GM23248 (cell line): ENCODE measurements around the gene ASXL3.

Experiments used
- EZH2 ChIP-seq: fragments of 200-600 bp; sonication (generic); IDR thresholded peaks from 2 replicates; pipeline ENCODE4 v1.6.1; 2018; ENCODE audit warnings: antibody characterized with exemption, mild to moderate bottlenecking; ENCODE audit not compliant: insufficient read depth, poor library complexity, severe bottlenecking
- EZH2phosphoT487 ChIP-seq: fragments of 200-600 bp; sonication (generic); IDR thresholded peaks from 2 replicates; pipeline ENCODE4 v1.6.1; 2018; ENCODE audit warnings: antibody characterized with exemption, moderate library complexity, mild to moderate bottlenecking, low read depth; ENCODE audit not compliant: insufficient read depth

DNA sequence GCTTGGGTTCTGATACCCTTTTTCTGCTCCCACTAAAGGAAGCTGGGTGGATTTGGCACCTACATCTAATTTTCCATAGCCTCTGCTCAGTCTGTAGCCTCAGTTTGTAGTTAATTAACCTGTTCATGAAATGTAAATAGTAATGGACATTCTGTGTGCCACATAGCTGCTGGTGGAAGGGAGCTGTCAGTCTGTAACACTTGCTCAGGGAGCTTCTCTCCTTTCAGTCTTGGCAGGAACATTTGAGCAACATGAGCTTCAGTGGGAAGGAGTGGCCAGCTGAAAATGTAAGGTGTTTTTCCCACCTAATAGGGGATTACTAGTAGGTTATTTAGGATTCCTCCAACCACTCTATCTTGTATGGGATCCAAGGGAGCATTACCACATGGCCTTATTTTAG, 203.4 kb downstream of the ASXL3 start:
- TF ChIP-seq EZH2 (no peak), EZH2phosphoT487 (no peak)
